Measurements from ENCODE around the gene UBLCP1. TPM values are rescaled to one million over a fixed set of nuclear protein-coding genes. Genes with fewer than 3 reads are reported as not detected.

UBLCP1 gene
- total RNA-seq, 1 experiment from 2014 or later = 42.3 TPM

DNA sequence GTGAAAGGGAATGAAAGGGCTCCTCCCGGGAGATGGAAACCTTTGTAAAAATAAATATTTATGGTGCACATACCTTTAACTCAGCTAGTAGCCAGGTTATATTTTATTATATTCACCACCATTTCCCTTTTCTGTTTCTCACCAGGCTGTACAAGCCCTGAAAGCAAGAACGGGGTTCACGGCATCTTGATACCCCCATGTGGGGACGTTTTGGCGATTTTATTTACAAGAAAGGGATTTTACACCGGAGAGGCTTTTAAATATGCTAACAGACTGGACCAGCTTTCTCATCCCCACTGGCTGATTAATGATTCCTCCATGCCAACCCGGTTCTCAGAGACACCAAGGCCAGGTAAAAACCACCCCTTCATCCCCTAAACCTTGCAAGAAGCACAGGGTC lies 48.0 kb downstream of the UBLCP1 start:
- no peak for DNase-seq (ENCODE audit: low read depth)

DNA sequence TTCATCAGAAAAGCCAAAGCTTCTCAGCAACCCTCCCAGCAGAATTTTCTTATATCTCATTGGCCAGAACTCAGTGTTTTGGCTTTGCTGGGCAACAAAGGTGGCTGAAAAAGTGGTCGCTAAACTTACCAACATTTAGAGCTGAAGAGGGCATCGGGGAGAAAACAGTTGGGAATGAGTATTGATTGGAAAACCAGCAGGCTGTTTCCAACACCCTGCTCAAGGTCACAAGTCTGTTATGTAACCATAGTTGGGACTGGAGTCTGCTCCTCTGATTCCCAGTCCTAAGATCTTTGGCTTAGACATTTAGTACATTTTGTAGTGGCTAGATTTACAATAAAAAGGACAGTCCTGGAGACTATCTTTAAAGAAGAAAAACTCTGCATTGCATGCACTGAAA lies 50.1 kb downstream of the UBLCP1 start:
- no peak for DNase-seq (ENCODE audit: low read depth)

DNA sequence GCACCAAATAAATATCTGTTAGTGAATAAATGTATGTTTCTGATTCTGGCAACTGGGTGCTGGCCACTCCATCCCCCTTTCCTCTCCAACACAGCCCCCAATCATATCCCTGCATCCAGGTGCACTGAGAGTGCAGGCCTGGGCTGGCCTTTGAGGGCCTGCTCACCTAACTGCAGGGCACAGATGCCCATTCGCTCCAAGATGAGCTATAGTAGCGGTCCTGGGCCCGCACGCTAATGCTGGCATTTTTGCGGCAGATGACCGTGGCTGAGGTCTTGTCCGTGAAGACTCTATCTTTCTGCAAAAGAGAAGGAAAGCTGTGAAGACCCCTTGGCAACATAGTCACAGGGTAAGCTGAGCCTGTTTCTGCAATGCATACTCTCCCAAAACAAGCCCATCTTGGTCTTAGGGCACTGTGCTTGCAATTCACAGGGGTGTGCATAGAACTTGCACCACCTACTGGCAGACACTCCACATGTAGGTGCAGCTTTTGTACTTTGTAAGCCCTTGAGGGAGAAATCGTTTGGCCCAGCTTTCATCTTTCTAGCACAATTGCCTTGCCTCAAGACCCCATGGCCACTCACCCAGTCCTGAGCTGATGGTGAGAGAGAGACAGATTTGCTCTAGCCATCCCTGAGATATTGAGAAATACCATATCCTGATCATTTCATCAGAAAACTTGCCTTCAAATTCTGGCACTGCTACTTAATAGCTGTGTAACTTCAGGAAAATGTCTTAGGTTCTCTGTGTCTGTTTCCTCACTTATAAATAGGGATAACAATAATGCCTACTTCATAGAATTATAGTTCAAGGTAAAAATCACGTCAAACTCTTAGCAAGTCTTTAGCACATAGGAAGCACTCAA lies 53.7 kb downstream of the UBLCP1 start:
- peak; percentile 35 for DNase-seq (ENCODE audit: low read depth)

DNA sequence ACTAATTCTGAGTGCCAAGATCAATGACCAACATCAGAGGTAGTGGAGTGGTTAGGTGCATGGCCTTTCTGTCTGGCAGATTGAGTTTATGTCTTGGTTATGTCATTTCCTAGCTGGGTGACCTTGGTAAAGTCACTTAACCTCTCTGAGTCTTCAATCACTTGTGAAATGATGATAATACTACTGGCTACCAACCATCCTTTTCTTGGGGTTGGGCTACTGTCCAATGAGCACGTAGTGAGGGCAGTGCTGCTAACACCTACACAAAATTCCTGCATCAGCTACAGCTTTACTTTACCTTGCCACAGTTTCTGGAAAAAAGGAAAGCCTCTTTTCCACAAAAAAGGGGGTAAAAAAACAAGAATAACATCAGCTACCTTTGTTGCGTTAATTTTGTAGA lies 54.8 kb downstream of the UBLCP1 start:
- DNase-seq (ENCODE audit: low read depth) = no peak

DNA sequence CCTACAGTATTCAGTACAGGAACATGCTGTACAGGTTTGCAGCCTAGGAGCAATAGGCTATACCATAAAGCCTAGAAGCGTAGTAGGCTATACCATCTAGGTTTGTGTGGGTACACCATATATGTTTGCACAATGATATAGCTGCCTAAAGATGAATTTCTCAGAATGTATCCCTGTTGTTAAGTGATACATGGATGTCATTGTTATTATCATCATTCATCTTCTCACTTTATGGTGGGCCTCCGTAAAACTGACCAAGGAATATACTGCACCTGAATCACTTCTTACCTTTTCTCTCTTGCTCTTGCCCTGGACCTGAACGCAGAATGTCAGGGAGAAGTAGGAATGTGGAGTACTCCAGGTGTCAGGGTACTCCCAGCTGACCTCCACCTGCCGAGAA lies 55.4 kb downstream of the UBLCP1 start:
- no peak for DNase-seq (ENCODE audit: low read depth)

DNA sequence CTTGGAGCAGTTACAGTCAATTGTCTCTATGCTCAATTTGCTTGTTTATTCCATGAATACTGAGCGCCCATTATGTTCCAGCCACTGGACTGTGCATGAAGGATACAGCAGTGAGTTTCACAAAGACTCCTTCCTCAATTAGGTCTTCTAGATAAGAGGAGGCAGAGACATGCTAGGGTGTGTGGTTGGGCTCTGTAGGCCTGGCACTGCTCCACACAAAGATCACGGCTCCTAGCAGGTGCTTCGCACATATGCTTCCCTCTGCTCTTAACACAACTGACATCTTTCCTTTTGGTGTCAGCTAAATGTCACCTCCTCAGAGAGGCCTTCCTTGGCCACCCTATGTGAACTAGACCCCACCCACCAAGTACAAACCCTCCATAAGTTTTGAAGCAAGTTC lies 56.3 kb downstream of the UBLCP1 start:
- no peak for DNase-seq (ENCODE audit: low read depth)

DNA sequence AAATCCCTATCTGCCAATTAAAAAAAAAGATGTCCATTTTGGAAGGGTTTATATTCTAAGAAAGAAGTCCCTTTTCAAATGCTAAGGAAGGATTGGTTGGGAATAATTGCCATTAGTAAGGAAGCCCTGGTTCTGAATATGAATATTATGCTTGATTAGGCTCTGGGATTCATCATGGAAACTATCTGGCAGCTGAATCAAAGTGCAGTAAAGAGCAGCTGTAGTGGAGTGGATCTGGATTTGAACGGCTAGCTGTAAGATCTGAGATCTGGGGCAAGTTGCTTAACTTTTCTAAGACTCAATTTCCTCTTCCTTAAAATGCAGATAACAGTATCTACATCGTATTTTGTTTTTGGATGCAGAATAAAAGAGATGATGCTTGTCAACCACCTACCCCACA lies 56.7 kb downstream of the UBLCP1 start:
- no peak for DNase-seq (ENCODE audit: low read depth)

DNA sequence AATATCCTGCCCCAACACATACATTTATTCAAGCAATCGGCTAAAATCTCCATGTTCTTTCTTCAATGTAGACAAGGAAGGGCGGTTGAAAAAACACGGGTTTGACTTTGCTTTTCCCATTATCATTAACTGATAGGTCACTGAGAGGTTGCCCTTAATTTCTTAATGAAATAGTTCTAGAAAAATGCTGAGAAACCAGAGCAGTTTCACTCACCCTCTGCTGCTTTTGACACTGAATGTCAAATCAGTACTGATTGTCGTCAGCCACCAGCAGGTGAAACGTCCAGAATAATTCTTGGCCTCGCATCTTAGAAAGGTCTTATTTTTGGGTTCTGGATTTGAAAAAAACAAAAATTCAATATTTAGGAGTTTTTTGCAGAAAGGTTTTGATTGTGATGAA lies 59.1 kb downstream of the UBLCP1 start:
- no peak for DNase-seq (ENCODE audit: low read depth)

DNA sequence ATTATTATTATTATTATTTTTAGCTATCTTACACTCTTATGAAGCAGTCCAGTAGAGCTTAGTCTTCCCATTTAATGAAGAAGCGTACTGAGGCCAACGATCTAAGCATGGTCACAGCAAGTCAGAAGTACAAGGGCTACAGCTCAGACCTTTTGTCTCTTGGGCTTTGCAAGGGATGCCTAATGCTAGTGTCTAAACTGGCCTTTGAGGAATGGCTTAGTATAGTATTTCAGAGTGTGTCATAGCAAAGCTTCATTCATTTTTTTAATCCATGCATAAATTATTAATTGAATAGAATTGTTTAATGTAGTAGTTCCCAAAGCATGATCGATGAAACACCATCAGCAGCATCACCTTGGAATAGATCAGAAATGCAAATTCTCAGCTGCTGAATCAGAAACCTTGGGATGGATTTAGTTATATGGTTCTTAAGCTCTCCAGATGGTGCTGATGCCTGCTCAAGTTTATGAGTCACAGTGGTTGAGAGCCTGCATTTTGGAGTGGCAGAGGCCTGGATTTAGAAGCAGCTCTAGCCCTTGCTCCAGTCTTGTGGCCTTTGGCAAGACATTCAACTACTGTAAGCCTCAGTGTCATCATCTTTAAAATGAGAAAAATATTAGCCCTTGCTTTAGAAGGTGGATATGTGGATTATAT lies 61.1 kb downstream of the UBLCP1 start:
- DNase-seq (ENCODE audit: low read depth) = peak; percentile 80

DNA sequence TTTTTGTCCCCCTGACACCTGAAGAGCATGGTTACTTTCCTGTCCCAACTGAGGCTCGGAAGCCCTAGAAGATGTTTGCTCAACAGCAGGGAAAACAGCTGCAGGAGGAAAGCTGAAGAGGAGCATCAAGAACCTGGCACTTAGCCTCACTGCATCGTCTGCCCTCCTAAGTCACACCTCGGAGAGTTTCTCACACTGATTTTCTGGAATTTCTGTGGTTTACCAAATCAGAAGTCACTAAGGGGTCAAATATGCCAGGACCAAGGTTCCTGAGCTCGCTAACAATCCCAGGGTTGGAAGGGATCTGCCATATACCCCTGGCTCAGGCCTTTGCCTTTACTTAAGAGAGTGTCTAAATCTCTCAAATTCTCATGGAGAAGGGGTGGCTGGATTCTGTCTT lies 61.9 kb downstream of the UBLCP1 start:
- DNase-seq (ENCODE audit: low read depth) = peak; percentile 55

DNA sequence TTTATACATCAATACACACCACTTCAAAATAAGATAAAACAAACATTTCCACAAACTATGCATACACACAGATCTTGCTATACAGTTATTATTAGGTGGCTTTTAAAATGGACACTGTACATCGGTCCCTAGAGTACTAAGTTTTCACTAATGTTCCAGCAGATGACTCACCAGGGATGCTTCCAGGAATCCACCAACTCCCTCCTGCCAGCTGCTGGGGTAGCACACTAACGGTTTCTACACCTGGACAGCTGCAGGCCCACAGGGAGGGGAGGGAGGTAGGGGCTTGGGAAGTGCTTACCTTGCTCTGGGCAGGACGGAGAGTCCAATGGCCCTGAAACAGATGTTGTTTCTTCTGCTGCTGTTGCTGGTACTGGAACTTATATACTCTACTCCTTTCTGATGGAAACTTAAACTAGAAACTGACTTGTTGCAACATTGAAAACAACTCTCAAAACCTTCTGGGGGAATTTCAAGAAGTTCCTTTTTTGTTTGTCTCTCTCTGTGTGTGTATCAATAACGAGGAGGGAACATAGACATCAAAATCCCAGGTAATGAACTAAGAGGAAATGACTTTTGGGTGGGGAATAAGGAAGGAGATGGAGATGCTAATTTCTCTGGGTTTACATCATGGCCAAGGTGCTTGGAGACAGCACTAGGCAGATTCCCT lies 67.2 kb downstream of the UBLCP1 start, which contains the start of gene IL12B:
Gene IL12B (minus strand): TSS at position 357 of the 670 bp plus-strand sequence. CDS start 3,705 bp downstream, outside the sequence.
- peak; percentile 45 for DNase-seq (ENCODE audit: low read depth)

DNA sequence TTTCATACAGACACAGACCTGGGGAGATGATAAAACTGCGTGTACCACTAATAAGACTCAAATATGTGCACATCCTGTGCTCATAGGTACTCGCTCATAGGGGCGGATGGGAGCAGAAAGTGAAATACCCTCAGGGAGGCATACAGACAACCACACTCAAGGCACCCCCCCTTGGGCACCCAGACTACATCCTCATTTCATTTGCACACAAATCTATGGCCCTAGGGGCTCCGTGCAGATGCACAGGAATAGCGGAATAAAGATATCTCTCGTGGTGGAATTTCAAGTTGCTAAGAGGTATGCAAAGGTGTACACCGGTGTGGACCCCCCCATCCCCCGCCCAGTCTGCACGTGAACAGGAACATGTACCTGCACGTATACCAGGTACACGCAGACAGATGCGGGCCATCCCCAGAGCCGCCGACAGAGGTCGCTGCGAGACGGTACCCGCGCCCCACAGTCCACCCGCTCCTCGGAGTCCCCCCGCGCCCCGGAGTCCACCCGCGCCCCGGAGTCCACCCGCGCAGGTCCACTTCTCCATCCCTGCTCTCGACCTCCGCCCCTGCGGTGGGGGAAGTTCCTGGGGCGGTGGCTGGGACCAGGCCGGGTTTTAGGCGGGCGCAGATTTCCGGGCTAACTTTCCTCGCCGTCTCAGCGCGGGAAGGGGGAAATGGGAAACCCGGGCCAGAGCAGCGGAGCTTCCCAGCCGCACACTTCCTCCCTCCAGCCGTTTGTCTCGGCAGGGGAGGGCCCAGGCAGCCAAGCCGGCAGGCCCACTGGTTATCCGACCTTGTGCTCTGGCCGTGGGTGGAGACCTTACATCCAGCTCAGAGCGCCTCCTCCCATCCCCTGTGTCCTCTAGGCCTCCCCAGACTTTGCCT lies 68.2 kb downstream of the UBLCP1 start:
- DNase-seq (ENCODE audit: low read depth) = peak; percentile 22

DNA sequence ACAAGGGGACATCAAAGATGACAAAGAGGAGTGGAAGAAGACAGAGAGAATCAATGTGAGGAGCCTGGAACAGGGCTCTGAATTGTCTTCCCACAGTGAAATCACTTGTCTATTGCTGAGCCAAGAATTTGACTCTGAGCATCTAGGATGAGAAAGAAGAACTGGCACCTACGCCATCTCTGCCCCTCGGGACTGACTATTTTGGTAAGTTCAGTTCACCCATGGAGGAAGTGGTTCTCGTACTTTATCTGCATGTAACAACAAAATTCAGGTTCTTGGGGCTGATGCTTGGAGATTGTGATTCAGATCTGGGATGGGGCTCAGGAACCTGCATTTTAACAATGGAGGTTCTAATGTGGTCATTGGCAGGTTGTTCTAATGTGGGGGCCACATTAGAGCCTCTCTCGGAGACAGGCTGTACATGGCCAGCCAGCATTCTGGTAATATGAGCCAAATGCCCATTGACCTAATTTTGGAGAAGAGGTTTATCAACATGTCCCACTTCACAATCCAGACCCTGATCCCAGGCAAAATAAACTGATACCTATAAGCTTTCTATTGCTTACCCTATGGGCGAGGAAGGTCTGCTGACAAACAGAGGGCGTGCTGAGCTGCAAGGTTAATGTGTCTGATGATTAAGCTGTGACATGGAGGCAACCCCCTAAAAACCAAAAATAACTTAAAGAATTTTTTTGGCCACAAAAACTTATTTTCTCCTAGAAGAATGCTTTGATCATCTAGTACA lies 69.9 kb downstream of the UBLCP1 start:
- DNase-seq (ENCODE audit: low read depth) = no peak

DNA sequence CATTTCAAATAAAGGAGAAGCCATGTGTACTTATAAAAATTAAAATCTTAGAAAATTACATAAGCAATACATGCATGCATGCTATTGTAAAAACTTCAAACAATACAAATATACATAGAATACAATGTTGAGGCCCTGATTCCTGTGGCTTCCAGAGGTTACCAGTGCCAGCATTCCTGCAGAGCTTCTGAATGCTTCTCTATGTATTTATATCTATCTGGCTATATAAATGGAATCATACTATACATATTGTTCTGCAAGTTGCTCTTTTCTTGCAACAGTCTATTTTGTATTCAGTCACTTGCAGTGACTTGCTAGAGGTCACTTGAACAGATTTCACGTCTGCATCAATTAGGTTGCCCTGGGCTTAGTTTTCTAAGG lies 70.4 kb downstream of the UBLCP1 start:
- DNase-seq (ENCODE audit: low read depth) = no peak

Other genes starting within 250 kb of the UBLCP1 start
- not detected in 2 replicates for gene EBF1, start 163.4 kb upstream of the UBLCP1 start, total RNA-seq (2014; rRNA removed; shearing (Covaris generic))
- gene RNF145, start 53.7 kb upstream of the UBLCP1 start, total RNA-seq (2014; rRNA removed; shearing (Covaris generic)) = 36.3 and 38.3 TPM in 2 replicates
- gene IL12B, start 67.2 kb downstream of the UBLCP1 start, total RNA-seq (2014; rRNA removed; shearing (Covaris generic)) = not detected in 2 replicates